HG02678 (cell line): Measurements from ENCODE around the gene DNAH17.

ENCODE experiments used
- ATAC-seq: cut with Tn5 transposase; IDR thresholded peaks from one replicate; pipeline ENCODE4 v1.9.1; 2021; ENCODE audit warnings: mild to moderate bottlenecking, moderate library complexity; ENCODE audit not compliant: unreplicated experiment

DNAH17 gene

DNA sequence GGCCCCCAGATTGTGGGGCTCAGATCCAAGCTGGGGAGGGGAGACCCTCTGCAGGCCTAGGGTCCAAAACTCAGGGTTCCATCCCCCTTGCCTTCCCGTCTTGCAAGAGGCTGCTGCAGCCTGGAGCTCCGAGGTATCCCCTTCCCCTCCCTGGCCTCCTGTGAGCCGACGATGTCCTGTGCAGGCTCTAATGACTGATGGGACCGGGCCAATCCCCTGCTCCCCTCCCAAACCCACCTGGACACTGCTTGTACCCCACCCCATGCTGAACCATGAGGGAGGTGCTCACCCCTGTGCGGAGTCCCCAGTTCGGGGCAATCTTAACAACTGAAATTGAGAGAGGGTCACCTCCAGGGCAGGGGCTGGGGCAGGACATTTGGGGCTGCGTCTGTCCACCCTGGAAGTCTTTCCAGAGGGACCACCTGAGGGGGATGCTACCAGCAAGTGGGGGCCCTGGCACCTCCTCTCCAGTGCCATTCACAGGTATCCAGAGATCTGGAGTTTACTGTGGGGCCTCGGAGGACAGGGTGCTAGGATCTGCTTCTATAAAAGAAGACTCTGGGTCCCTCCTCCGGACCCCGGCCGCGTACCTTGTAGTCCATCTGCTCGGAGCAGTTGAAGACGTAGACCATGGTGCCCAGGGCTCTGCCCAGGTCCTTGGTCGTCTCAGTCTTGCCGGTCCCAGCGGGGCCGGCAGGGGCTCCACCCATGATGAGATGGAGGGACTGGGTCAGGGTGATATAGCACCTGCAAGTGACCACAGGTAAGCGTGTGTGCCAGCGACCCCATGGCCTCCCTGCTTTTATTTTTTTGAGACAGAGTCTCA, 77.3 kb downstream of the DNAH17 start:
- no peak for ATAC-seq

GRCh38 chr17:78498848-78499247, 78.3 kb downstream of the DNAH17 start:
- ATAC-seq = no peak

GRCh38 chr17:78497115-78497540, 80.1 kb downstream of the DNAH17 start:
- ATAC-seq = no peak

DNA sequence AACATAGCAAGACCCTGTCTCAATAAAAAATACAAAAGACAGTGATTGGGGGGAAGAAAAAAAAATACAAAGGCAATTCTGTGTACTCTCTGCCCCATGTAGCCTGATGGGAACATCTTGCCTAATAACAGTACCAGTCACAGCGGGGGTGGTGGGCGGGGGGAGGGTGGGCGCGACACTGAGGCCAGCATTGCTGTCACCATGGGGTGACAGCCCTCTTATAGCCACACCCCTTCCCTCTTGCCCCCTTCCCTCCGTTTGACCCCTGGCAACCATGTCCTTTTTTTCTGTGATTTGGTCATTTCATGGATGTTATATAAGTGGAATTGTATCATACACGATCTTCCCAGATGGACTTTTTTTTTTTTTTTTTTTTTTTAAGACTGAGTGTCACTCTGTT, 80.9 kb downstream of the DNAH17 start:
- no peak for ATAC-seq

GRCh38 chr17:78495634-78496033, 81.6 kb downstream of the DNAH17 start:
- ATAC-seq = no peak

- ATAC-seq = no peak
Measured at GRCh38 chr17:78494696-78495330, 82.4 kb downstream of the DNAH17 start.

DNA sequence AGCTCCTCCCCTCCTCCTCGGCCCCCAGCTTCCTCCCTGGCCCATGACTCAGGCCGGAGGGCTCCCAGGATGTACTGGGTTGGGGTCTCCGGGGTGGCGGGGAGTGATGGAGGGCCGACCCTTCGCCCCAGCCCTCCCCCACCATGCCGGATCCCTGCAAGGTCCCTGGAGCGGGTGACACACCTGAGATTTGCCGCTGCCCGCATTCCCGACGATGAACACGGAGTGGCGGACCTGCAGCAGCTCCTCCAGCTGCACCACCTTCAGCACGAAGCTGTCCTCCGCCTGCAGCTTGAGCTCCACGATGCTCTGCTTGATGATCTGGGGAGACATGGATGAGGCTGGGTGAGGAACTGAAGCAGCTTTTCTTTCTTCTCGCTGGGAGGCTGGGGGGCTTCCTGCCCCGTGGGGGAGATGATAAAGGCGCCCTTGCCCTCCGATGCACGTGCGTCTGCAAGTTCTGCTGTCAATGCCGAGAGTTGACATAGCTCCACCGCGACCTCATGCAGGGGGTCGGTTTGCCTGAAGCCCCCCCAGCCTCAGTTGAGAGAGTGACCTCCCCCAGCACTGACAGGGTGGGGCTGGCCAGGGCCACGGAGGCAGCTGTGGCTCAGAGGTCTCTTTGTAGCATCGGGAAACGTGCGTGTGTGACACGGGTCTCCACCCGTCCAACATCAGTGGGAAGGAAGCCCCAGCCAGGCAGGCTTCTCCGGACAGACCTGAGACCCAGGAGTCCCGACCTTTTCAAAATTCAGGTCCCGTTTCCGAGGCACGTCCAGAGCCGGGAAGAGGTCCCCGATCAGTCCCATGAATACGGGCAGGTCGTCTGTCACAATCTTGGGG, 83.1 kb downstream of the DNAH17 start:
- ATAC-seq = no peak

DNA sequence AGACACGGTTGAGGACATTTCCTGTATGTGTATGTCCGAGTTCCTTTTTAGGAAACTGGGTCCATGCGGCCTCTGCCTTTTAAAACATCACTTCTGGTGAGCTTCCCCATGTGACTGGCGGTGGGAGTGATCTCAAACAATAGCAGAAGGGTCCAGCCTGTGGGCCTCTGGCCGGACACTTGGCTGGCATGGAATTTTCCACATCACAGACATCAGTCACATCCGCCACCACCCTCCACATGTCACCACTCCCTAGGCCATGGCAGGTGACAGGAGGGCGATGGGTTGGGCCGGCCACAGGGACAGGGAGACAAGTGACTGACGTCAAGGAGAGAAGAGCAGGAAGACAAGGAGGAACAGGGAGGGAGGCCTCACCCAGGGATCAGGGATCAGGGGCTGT, 83.7 kb downstream of the DNAH17 start:
- no peak for ATAC-seq

DNA sequence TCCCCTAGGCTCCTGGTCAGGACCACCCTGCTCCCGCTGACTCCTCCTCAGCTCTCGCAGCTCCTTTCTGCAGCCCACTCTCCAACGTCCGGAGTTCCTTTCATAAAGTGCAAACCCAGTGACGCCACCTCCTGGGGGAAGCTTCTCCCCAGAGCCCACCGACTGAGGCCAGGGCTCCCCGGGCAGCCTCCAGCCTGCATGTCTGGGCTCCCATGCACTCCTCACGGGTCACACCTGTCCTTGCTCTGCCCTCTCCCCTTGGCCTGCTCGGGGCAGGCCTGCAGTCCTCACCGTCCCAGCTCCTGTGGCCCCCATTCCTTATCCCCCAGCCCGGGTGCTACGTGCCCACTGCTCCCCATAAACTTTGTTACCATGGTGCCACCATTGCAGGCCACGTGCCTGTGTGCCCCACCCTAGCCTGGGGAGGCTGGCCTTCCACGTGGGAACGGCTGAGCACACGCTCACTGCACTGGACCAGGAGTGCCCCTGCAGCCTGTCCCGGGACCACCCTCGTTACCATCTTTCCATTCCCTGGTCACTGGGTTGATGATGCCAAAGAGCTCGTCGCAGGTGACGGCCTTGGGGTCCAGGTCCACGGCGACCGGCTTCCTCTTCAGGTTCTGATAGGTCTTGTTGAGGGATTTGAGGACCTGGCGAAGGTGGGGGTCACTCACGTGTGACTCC, 84.9 kb downstream of the DNAH17 start:
- no peak for ATAC-seq

- ATAC-seq = no peak
Measured at GRCh38 chr17:78491236-78492115, 85.7 kb downstream of the DNAH17 start.

GRCh38 chr17:78490673-78491072, 86.5 kb downstream of the DNAH17 start:
- no peak for ATAC-seq

GRCh38 chr17:78490156-78490555, 87.0 kb downstream of the DNAH17 start:
- ATAC-seq = no peak

DNA sequence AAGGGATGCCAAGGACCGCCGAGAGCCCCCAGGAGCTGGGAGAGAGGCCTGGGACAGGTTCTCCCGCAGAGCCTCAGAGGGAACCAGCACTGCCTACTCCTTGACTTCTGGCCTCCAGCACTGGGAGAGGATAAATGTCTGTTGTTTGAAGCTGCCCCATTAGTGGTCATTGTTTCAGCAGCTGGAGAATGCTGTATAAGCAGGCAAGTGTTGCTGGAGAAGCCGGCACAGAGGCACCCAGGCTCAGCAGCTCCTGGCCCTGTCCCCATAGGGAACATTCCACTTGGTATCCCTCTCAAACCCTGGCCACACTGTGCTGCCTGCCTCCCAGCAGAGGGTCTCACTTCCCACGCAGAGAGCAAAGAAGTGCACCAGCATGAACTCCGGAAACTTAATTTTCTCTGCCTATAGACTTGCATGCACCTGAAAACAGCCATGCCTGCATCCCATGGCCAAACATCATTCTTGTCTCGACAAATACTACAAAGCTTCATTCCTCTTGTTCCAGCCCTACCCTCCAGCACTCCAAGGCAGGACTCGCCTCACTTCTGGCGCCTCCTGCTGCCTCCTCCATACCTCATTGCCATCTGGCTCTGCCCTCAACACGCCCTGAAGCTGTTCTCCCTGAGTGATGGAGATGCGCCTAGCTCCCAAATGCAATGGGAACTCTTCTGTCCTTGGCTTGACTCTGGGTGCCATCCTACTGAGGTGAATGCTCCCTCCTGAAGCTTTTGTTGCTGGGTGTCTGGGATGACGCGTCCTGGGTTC, 88.1 kb downstream of the DNAH17 start:
- ATAC-seq = no peak

GRCh38 chr17:78488156-78488555, 89.0 kb downstream of the DNAH17 start:
- ATAC-seq = no peak

DNA sequence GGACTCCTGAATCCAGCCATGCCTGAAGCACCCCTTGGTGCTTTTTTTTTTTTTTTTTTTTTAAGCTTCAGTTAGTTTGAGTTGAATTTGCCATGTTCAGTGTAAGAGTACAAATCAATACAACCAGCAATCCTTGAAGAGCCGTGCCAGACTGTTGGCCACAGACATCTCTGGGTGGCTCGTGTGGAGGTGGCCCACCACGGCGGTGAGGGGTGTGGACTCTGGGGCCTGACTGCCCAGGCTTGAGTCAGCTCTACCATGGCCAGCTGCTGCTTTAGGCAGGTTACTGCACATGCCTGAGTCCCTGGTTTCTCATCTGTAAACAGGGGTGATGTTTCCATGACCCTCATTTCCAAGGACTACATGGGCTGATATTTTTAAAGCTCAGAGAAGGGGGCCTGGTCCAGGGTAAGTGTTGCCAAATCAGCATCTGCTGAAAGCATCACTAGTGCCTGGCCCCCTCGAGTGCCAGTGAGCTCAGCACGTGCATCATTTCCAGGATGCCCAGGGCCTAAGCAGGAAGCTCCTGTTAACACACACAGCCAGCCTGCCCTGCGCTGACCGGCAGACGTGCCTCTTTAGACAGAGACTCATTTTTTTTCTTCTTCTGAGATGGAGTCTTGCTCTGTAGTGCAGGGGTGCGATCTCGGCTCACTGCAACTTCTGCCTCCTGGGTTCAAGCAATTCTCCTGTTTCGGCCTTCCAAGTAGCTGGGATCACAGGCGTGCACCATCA, 90.1 kb downstream of the DNAH17 start:
- ATAC-seq = no peak

DNA sequence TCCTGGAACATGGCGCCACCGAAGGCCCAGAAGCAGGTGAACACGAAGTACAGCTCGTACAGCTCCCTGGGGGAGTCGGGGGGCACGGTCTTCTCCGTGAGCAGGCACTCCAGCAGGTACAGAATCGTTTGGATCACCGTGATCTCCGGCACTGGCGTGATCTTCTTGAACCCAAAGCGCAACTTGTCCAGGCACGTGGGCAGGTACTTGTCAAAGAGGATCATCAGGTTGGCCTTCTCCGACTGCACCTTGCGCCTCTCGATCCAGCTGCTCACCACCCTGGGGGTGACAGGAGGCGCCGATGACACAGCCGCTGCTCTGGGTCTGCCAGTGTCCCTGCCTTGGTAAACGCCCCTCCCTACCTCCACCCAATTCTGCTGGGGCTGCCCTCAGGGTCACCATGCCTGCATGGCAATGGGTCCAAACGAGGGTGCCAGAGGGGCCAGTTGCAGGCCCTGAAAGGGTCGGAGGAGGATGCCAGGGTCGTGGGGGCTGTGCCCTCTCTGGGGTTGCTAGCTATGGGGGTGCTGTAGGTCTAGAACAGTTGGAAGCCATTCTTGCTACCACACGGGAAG, 90.9 kb downstream of the DNAH17 start:
- no peak for ATAC-seq

- ATAC-seq = no peak
Measured at GRCh38 chr17:78485290-78486168, 91.7 kb downstream of the DNAH17 start.
